Measurements from ENCODE around the gene PIEZO2. TPM values are rescaled to one million over a fixed set of nuclear protein-coding genes. Genes with fewer than 3 reads are reported as not detected.

The PIEZO2 gene
- total and polyA plus RNA-seq, 11 donors, result 0.04 to 4.9 (median 0.20) TPM; not detected in 2

GRCh38 chr18:10784596-10785202 lies 364.7 kb downstream of the PIEZO2 start:
- no peak for TF ChIP-seq POLR2A (IDR thresholded peaks at IDR 0.05)
- TF ChIP-seq, protein P1, sequence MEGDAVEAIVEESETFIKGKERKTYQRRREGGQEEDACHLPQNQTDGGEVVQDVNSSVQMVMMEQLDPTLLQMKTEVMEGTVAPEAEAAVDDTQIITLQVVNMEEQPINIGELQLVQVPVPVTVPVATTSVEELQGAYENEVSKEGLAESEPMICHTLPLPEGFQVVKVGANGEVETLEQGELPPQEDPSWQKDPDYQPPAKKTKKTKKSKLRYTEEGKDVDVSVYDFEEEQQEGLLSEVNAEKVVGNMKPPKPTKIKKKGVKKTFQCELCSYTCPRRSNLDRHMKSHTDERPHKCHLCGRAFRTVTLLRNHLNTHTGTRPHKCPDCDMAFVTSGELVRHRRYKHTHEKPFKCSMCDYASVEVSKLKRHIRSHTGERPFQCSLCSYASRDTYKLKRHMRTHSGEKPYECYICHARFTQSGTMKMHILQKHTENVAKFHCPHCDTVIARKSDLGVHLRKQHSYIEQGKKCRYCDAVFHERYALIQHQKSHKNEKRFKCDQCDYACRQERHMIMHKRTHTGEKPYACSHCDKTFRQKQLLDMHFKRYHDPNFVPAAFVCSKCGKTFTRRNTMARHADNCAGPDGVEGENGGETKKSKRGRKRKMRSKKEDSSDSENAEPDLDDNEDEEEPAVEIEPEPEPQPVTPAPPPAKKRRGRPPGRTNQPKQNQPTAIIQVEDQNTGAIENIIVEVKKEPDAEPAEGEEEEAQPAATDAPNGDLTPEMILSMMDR (IDR thresholded peaks at IDR 0.05), result no peak
- DNase-seq (no peak), ATAC-seq (no peak)
- Histone ChIP-seq H3K4me3 (no peak overlapping the region), H3K4me1 (no peaks in the 10 kb centered on the region), H3K27ac (no peak overlapping the region), H3K36me3 (no peaks in the 10 kb centered on the region), H3K27me3 (peaks cover 0 to 5% (median 0%) of the 10 kb centered on the region in 9 donors), H3K9me3 (no peaks in the 10 kb centered on the region)
- 86 to 90% (median 87%) methylated on average over 7 of the region's 7 CpGs for WGBS, 4 donors
- intact Hi-C loops (cut with DNase I), result loop anchor here in 2 of 10 donors (5.0 to 10.0 kb wide), 3 partner anchors 220 to 370 kb away; no protein-coding TSS in a partner anchor

- TF ChIP-seq, protein P1 (IDR thresholded peaks at IDR 0.05), result no peak
- TF ChIP-seq POLR2A (IDR thresholded peaks at IDR 0.05), result no peak
- H3K9me3 ChIP-seq, result no peaks in the 10 kb centered on the region
- DNase-seq, result no peak
- WGBS, 4 donors, result 72 to 84% (median 77%) methylated on average over 5 of the region's 5 CpGs
- intact Hi-C loops (cut with DNase I), result loop anchor here in 1 of 10 donors (10.0 kb wide), 2 partner anchors 219 to 371 kb away; no protein-coding TSS in a partner anchor
- H3K4me1 ChIP-seq, result no peaks in the 10 kb centered on the region
- peaks cover 0 to 5% (median 0%) of the 10 kb centered on the region in 9 donors for H3K27me3 ChIP-seq
- ATAC-seq, result no peak
- no peaks in the 10 kb centered on the region for H3K36me3 ChIP-seq
- no peak overlapping the region for H3K4me3 ChIP-seq
- H3K27ac ChIP-seq, result no peak overlapping the region
Observed at GRCh38 chr18:10783941-10784340, 365.4 kb downstream of the PIEZO2 start.

DNA sequence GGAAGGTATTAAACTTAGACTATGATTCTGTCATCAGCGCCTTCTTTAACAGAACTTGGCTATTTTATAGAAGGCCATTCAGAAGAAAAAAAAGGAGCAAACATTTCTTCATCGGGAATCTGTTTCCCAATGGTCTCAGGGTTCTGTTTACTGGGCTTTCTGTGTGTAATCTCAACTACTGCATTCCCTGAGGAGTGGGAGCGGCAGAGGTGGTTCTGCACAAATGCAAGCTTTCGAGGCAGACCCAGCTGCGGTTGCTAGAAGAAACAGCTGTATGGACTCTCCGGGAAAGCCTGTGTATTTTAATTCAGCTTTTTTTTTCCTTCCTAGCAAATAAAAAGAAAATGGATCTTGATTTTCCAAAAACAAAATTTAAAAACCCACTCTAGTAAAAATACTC lies 372.9 kb downstream of the PIEZO2 start:
- H3K4me1 ChIP-seq, result no peaks in the 10 kb centered on the region
- no peak overlapping the region for H3K27ac ChIP-seq
- peak in 1 of 5 donors; percentile 37 for DNase-seq
- TF ChIP-seq POLR2A (IDR thresholded peaks at IDR 0.05), result no peak
- peaks cover 0 to 11% (median 3%) of the 10 kb centered on the region in 9 donors for H3K27me3 ChIP-seq
- peak in 1 of 4 donors; percentile 48 for ATAC-seq
- intact Hi-C loops (cut with DNase I), result no loop called here
- peaks cover 0 to 11% (median 0%) of the 10 kb centered on the region in 12 donors for H3K9me3 ChIP-seq
- WGBS, 4 donors, result 55 to 64% (median 62%) methylated on average over 6 of the region's 6 CpGs
- H3K4me3 ChIP-seq, result no peak overlapping the region
- H3K36me3 ChIP-seq, result no peaks in the 10 kb centered on the region

- H3K4me3 ChIP-seq, result no peak overlapping the region
- no peak for ATAC-seq
- H3K27ac ChIP-seq, result no peak overlapping the region
- intact Hi-C loops (cut with DNase I), result no loop called here
- WGBS, 4 donors, result 84 to 91% (median 87%) methylated on average over 5 of the region's 5 CpGs
- H3K9me3 ChIP-seq, result peaks cover 0 to 11% (median 0%) of the 10 kb centered on the region in 12 donors
- no peak for DNase-seq
- no peaks in the 10 kb centered on the region for H3K36me3 ChIP-seq
- no peak for TF ChIP-seq POLR2A (IDR thresholded peaks at IDR 0.05)
- TF ChIP-seq, protein P1 (IDR thresholded peaks at IDR 0.05), result no peak
- peaks cover 0 to 7% (median 0%) of the 10 kb centered on the region in 9 donors for H3K27me3 ChIP-seq
- no peaks in the 10 kb centered on the region for H3K4me1 ChIP-seq
Observed at GRCh38 chr18:10775026-10775425, 374.3 kb downstream of the PIEZO2 start.

Data from heart left ventricle (tissue), 16 donors.